Pancreas (tissue), 10 donors: Measurements from ENCODE around the gene DGKH. TPM values are rescaled to one million over a fixed set of nuclear protein-coding genes. Genes with fewer than 3 reads are reported as not detected.

Source experiments
- ATAC-seq, 4 donors: fragments of 200-7000 bp; cut with Tn5 transposase; one replicate each; pipeline versions ENCODE4 v1.8.0 to v1.9.1; 2020; ENCODE audit warnings: mild to moderate bottlenecking in 4 of 4, moderate library complexity in 4 of 4
- DNase-seq, 6 donors: peaks; one replicate each; pipeline ENCODE4 v3.0.0-alpha.2; 2020
- FAIRE-seq: peaks from 2 replicates; lab custom pipeline; 2012; peaks lifted over from hg19 to GRCh38; lab: Jason Lieb, UNC
- H3K27ac ChIP-seq, 4 donors: fragments of 200-600 bp; sonication (generic); 1 replicate in 3 of 4; 2 replicates in 1 of 4; pipeline versions ENCODE4 v1.5.0 to v1.8.0; 2020
- H3K27me3 ChIP-seq, 4 donors: fragments of 200-600 bp; one replicate each; pipeline ENCODE4 v1.8.0; 2021
- H3K36me3 ChIP-seq, 3 donors: fragments of 200-600 bp; sonication (generic) in 1 of 3; one replicate each; pipeline versions ENCODE4 v1.5.0 to v1.8.0; 2020 to 2021
- H3K4me1 ChIP-seq, 3 donors: fragments of 200-600 bp; one replicate each; pipeline ENCODE4 v1.8.0; 2021
- H3K4me3 ChIP-seq, 4 donors: fragments of 200-600 bp; sonication (generic) in 2 of 4; one replicate each; pipeline versions ENCODE4 v1.5.0 to v1.8.0; 2020 to 2021
- H3K9me3 ChIP-seq, 4 donors: fragments of 200-600 bp; one replicate each; pipeline ENCODE4 v1.8.0; 2021
- WGBS, 2 donors: extraction: QIAGEN DNeasy Blood & Tissue Kit; methylation state at CpG; one replicate each; pipeline ENCODE4 v1.1.7; 2013; 5-methylcytosine and 5-hydroxymethylcytosine counted together
- intact Hi-C, 3 donors: fragments of 100-400 bp; cut with DNase I; formaldehyde crosslinking; loops; one replicate each; pipeline versions ENCODE4 v1.11.1 to v1.14.2; 2022
- polyA plus RNA-seq, 2 donors: library from polyadenylated mRNA; stranded (reverse); fragments of 200-250 nt; gene quantifications; one replicate each; pipeline ENCODE4 v1.2.3, GENCODE V29; 2013
- total RNA-seq, 6 donors: library from RNA; stranded (reverse); fragmentation: NEBNext Ultra II Directional in 4 of 6; extraction: Animal tissue kit (Norgen Biotek cat#: 25700) in 4 of 6; gene quantifications; one replicate each; pipeline versions ENCODE4 v1.2.1 to v1.2.4, GENCODE V29; 2021 to 2023
- TF ChIP-seq, protein P1 (sequence below), 4 donors: fragments of 200-600 bp; sonication (generic) in 3 of 4; IDR thresholded peaks; one replicate each; pipeline versions ENCODE4 v1.5.0 to v1.8.0; 2021; ENCODE audit warnings: antibody characterized with exemption in 4 of 4
- donor health status: healthy with polysubstance abuse.
- donor health status: DM: no; HTN: no; CAD: no; lungs with moderate emphysema.
- donor health status: DM: no; HTN: no; CAD: no.
- donor health status: control.
- donor health status: control.
- donor health status: Bipolar disorder and iron deficiency.
- donor health status: DM: yes; HTN: yes; CAD: no.
- donor health status: DM: no; HTN: no; CAD: no.
- donor health status: DM: no; HTN: no; CAD: no.
- donor health status: DM: yes; HTN: yes; CAD: no.

The DGKH gene
- total and polyA plus RNA-seq, 8 donors = 0.87 to 5.0 (median 1.6) TPM

DNA sequence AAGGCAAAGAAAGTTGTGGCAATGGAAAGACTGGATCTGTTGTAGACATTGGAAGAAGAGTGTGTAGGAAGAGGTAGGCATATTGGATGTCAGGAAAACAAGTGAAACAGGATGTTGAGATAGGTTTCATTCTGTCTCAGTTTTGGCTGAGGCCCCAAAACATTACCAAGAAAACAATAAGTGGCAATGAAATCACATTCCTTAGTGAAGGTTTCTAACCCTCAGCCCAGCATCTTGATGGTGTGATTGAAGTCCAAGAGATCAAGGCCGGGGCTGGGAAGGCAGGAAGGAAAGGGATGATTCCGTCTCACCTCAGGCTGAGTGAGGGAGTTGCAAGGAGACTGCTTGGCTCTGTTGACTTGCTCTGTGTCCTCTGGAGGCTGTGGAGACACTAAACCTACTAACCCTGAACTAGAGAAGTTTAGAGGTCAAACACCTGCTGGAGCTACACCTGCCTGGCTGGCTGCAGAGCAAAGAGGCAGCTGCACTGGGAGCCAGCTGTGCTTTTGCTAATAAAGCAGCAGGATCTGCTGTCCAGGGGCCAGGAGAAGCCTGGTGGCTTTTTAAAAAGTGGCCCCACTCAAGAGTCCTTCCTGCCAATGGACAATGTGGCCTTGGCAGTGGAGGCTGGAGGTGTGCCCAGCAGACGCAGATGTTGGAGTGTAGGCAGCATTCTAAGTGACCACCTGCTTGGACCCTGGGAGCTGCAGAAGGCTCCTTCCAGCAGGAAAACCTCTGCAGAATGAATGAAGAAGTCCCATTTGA lies 53.6 kb downstream of the DGKH start:
- TF ChIP-seq, protein P1, sequence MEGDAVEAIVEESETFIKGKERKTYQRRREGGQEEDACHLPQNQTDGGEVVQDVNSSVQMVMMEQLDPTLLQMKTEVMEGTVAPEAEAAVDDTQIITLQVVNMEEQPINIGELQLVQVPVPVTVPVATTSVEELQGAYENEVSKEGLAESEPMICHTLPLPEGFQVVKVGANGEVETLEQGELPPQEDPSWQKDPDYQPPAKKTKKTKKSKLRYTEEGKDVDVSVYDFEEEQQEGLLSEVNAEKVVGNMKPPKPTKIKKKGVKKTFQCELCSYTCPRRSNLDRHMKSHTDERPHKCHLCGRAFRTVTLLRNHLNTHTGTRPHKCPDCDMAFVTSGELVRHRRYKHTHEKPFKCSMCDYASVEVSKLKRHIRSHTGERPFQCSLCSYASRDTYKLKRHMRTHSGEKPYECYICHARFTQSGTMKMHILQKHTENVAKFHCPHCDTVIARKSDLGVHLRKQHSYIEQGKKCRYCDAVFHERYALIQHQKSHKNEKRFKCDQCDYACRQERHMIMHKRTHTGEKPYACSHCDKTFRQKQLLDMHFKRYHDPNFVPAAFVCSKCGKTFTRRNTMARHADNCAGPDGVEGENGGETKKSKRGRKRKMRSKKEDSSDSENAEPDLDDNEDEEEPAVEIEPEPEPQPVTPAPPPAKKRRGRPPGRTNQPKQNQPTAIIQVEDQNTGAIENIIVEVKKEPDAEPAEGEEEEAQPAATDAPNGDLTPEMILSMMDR (IDR thresholded peaks at IDR 0.05) = no peak
- Histone ChIP-seq H3K4me3 (no peak overlapping the region), H3K27ac (no peak overlapping the region), H3K27me3 (no peaks in the 10 kb centered on the region), H3K36me3 (no peaks in the 10 kb centered on the region), H3K4me1 (no peaks in the 10 kb centered on the region), H3K9me3 (no peaks in the 10 kb centered on the region)
- intact Hi-C loops = loop anchor here in 1 of 3 donors (10.0 kb wide), 1 partner anchor 437 kb away; no protein-coding TSS in a partner anchor
- 42 to 51% methylated on average over 3 of the region's 3 CpGs for WGBS, 2 donors
- DNase-seq = peak in 3 of 6 donors; percentile 13 to 43 (median 16)
- peak in 2 of 4 donors; percentile 73 to 76 for ATAC-seq
- no peak for FAIRE-seq

DNA sequence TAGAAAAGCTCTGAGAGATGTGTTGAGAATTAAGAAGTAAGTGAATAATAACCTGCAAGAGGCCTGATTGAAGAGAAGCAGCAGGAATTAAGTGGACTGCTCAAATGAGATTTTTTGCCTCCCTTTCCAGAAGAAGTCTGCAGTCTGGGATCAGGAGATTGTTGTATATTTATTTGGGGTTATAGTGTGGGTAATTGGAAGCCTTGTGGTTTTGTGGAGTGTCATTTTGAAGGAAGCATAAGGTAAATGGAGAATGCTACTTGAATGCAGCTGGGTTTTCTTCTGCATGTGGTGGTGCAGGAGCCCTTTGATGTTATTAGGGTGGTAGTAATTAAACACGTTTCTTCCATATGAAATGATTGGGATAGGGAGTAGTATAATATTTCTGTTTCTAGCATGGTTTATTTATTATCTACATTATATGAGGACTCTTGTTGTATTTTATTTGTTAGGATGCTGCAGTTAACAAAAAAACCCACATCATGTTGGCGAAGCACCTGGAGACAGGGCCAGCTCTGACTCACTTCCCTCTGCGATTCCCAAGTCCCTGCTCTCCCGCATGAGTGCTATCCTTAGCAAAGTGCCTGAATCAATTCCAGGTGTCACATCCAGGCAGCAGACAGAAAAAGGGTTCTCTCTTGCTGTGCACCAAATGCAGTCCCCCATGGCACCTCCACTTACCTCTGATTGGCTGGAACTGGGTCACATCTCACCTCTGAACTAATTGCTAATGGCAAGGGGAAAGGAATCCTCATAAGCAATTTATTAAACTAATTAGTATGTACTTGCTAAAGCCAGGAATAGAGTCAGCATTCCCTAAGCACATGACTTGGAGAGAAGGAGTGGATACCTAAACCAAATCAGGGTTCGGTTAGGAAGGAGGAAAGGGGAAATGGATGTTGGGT lies 54.8 kb downstream of the DGKH start:
- no peak overlapping the region for H3K27ac ChIP-seq
- no peaks in the 10 kb centered on the region for H3K9me3 ChIP-seq
- no peaks in the 10 kb centered on the region for H3K27me3 ChIP-seq
- no peak overlapping the region for H3K4me3 ChIP-seq
- DNase-seq (no peak), ATAC-seq (no peak), FAIRE-seq (no peak)
- H3K36me3 ChIP-seq = no peaks in the 10 kb centered on the region
- TF ChIP-seq, protein P1 (IDR thresholded peaks at IDR 0.05) = no peak
- 91 to 94% methylated on average over 5 of the region's 5 CpGs for WGBS, 2 donors
- no peaks in the 10 kb centered on the region for H3K4me1 ChIP-seq
- intact Hi-C loops = loop anchor here in 1 of 3 donors (10.0 kb wide), 1 partner anchor 438 kb away; no protein-coding TSS in a partner anchor

DNA sequence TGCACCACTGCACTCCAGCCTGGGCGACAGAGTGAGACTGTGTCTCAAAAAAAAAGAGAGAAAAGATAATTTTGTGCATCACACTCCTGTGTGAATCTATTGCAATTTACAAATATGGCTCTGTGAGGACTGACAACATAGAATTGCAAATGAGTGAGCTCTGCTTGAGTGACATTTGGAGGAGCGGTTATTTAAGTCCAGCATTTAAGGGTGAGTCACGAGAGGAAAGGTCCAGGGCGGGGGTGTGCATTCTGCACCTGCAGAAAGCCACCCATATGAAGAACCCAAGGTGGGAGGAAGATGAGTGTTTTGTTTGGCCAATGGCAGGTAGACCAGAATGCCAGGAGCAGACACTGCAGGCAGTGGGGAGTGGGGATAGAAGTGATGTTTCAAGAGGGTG lies 58.5 kb downstream of the DGKH start:
- ATAC-seq (no peak), DNase-seq (no peak), FAIRE-seq (no peak)
- Histone ChIP-seq H3K27me3 (no peaks in the 10 kb centered on the region), H3K4me1 (no peaks in the 10 kb centered on the region), H3K4me3 (no peak overlapping the region), H3K27ac (no peak overlapping the region), H3K36me3 (no peaks in the 10 kb centered on the region), H3K9me3 (no peaks in the 10 kb centered on the region)
- intact Hi-C loops = loop anchor here in 2 of 3 donors (5.0 to 10.0 kb wide), 2 partner anchors 435 to 442 kb away; no protein-coding TSS in a partner anchor
- WGBS, 2 donors = 88 to 92% methylated on average over 4 of the region's 4 CpGs
- TF ChIP-seq, protein P1 (IDR thresholded peaks at IDR 0.05) = no peak

DNA sequence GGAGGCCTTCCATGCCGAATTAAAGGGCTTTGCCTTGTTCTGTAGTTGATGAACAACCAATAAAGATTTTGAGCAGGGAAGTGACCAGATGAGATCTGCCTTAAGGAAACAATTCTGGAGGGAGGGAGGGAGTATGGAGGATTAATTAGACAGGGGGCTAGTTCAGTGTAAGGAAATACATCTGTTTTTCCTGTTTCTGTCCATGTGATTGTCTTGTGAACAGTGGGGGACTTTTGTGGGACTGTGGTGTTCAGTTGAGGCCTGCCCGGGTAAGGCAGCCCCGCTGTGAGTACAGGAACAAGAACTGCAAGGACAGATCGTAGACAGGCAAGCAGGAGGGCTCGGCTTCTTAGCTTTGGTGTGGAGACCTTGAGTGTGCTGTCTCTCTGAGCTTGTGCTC lies 59.0 kb downstream of the DGKH start:
- 79 to 80% methylated on average over 5 of the region's 5 CpGs for WGBS, 2 donors
- Histone ChIP-seq H3K4me1 (no peaks in the 10 kb centered on the region), H3K4me3 (no peak overlapping the region), H3K36me3 (no peaks in the 10 kb centered on the region), H3K27me3 (no peaks in the 10 kb centered on the region), H3K9me3 (no peaks in the 10 kb centered on the region), H3K27ac (no peak overlapping the region)
- TF ChIP-seq, protein P1 (IDR thresholded peaks at IDR 0.05) = no peak
- ATAC-seq (no peak), FAIRE-seq (no peak), DNase-seq (no peak)
- intact Hi-C loops = loop anchor here in 2 of 3 donors (5.0 to 10.0 kb wide), 2 partner anchors 435 to 443 kb away; no protein-coding TSS in a partner anchor
